SK-N-SH treated with all-trans-retinoic acid at 6 μM for 48 hours (cell line): ENCODE results near the gene WDR18.

Experiments
- RARB ChIP-seq: fragments of 250-450 bp; sonication (Bioruptor Pico); IDR thresholded peaks from 2 replicates; pipeline ENCODE4 v1.8.0; 2021; ENCODE audit warnings: mild to moderate bottlenecking, moderate library complexity
- TF ChIP-seq, protein P1 (sequence below): fragments of 250-450 bp; sonication (Bioruptor Pico); IDR thresholded peaks from 2 replicates; pipeline ENCODE4 v1.8.0; 2020; ENCODE audit warnings: mild to moderate bottlenecking, moderate library complexity, borderline replicate concordance

DNA sequence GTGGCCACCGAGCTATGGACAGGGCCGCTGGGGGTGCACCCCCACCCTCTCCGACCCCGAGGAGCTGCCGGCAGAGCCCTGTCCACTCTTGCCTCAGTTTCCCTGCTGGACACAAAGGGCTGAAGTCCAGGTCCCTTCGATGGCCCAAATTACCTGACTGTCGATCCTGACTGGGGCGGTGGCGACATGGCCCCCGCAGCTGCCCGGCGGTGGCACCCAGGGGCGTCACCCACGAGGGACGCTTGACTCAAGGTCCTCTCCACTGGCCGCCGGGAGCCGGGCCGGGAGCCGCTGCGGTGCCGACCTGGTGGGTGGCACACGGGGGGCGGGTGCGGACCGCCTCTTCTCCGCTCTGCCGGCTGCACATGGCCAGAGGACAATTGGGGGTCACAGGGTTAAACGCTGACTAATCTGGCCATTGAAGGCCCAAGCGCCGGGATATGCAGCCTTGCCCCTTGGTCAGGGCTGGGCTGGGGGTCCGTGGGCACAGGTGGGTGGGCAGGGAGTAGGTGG is 42.0 kb upstream of the WDR18 start:
- no peak for TF ChIP-seq RARB (CRISPR knock-in tag)
- TF ChIP-seq, protein P1, sequence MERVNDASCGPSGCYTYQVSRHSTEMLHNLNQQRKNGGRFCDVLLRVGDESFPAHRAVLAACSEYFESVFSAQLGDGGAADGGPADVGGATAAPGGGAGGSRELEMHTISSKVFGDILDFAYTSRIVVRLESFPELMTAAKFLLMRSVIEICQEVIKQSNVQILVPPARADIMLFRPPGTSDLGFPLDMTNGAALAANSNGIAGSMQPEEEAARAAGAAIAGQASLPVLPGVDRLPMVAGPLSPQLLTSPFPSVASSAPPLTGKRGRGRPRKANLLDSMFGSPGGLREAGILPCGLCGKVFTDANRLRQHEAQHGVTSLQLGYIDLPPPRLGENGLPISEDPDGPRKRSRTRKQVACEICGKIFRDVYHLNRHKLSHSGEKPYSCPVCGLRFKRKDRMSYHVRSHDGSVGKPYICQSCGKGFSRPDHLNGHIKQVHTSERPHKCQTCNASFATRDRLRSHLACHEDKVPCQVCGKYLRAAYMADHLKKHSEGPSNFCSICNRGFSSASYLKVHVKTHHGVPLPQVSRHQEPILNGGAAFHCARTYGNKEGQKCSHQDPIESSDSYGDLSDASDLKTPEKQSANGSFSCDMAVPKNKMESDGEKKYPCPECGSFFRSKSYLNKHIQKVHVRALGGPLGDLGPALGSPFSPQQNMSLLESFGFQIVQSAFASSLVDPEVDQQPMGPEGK (CRISPR knock-in tag): no peak
